Activated T-cell treated with anti-CD3 and anti-CD28 coated beads for 48 hours (primary cell): ENCODE measurements around the gene SLC31A1.

Experiments used
- DNase-seq: peaks from one replicate; pipeline ENCODE4 v3.0.0-alpha.2; 2020; ENCODE audit warnings: low read depth

SLC31A1 gene

GRCh38 chr9:113302792-113303418 lies 81.6 kb downstream of the SLC31A1 start, which contains the start of gene RNF183:
Gene RNF183, minus strand, starts transcription at chr9:113303376. Its CDS starts 5,192 bp downstream, at chr9:113298184.
- no peak for DNase-seq

DNA sequence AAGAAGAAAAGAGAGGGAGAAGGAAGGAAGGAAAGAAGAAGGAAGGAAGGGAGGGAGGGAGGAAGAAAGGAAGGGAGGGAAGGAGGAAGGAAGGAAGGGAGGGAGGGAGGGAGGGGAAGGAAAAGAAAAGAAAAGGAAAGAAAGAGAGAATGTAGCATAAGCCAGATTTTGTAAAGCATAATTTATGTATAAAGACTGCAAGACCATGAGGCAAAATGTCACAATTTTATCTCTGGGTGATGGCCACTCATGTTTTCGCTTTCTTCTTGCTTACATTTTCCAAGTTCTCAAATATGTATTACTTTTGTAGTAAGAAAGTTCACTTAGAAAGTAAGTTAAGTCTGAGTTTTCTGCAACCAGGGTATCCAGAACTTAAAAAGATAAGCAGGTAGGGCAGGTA lies 85.2 kb downstream of the SLC31A1 start:
- no peak for DNase-seq

DNA sequence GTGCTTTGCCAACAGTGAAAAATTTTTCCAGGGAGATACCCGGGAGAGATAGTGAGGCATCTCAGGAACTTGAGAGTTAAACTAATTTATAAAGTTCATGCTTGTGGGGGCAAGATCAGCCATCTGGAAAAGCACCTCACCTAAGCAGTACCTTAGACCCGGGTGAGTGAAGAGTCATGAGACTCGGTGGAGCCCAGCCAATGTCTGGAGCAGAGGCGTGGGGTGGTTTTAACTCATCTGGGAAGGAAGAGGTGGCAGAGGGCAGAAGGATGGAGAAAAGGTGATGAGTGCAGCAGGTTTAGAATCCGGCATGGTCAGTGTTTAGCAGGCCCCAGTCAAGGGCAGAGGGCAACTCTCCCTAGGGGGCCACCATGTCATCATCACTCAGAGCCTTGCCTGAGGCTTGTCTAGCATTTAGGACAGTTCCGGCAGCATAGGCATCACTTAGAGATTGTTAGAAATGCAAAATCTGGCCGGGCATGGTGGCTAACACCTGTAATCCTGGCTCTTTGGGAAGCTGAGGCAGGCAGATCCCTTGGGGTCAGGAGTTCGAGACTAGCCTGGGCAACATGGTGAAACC lies 86.1 kb downstream of the SLC31A1 start:
- DNase-seq, result no peak

DNA sequence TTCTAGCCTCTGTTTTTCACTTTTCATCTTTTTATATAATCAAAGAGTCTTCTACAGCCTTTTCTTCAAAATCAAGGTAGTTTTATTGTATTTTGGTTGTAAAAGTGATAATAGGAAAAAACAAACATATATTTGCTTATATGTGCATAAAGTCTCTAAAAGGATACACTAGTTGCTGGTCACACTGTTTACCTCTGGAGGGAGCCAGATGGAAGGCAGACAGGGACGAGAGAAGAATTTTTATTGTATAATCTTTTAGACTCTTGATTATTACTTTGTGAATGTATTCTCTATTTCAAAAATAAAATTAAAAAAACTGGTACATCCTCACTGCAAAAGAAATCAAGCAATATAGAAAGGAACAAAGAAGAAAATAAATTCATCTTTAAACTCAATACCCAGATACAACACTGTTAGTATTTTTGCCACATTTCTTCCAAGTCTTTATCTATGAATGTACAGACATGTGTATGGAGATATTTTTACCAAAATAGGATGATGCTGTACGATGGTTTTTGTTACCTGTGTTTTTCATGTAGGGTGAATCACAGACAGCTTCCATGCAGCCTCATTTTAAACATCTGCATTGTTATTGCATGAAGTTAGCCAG lies 88.0 kb downstream of the SLC31A1 start:
- DNase-seq, result peak; percentile 4

DNA sequence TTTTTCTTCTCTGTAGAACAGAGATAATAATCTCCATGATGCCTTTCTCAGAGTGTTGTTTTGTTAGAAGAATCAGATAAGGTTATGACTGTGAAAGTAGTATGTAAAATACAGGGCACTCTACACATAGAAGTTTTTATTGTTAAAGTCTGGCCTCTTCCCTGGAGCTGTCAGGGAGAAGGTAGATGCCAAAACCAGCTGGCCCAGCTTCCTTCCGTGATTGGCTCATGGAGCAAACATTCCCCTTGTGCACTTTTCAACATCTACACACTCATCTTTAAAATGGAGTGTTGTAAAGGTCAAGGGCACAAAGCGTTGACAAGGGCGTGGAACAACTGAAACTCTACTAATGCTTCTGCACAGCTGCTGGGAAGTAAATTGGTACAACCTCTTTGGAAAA lies 89.2 kb downstream of the SLC31A1 start:
- DNase-seq, result no peak

GRCh38 chr9:113311961-113312360 lies 90.6 kb downstream of the SLC31A1 start:
- DNase-seq, result no peak

GRCh38 chr9:113313261-113313660 lies 91.9 kb downstream of the SLC31A1 start:
- DNase-seq, result no peak
